Activated T-cell treated with anti-CD3 and anti-CD28 coated beads, Interleukin-2, amount 50 U/mL, for 24 hours (primary cell): Measurements from ENCODE around the gene CABLES1.

Source experiments
- DNase-seq: peaks from one replicate; pipeline ENCODE4 v3.0.0-alpha.2; 2020
- H3K27ac Mint-ChIP-seq: 2 replicates; pipeline ENCODE4 v1.8.0; 2020; ENCODE audit warnings: mild to moderate bottlenecking, mixed read lengths
- H3K27me3 Mint-ChIP-seq: 2 replicates; pipeline ENCODE4 v1.8.0; 2020; ENCODE audit warnings: mixed read lengths
- H3K36me3 Mint-ChIP-seq: 2 replicates; pipeline ENCODE4 v1.8.0; 2020; ENCODE audit warnings: low read depth, mixed read lengths
- H3K4me1 Mint-ChIP-seq: 2 replicates; pipeline ENCODE4 v1.8.0; 2020; ENCODE audit warnings: low read depth, mixed read lengths
- H3K4me3 Mint-ChIP-seq: 2 replicates; pipeline ENCODE4 v1.8.0; 2020; ENCODE audit warnings: mild to moderate bottlenecking, moderate library complexity, mixed read lengths
- H3K9me3 Mint-ChIP-seq: 2 replicates; pipeline ENCODE4 v1.8.0; 2020; ENCODE audit warnings: mixed read lengths

The CABLES1 gene

DNA sequence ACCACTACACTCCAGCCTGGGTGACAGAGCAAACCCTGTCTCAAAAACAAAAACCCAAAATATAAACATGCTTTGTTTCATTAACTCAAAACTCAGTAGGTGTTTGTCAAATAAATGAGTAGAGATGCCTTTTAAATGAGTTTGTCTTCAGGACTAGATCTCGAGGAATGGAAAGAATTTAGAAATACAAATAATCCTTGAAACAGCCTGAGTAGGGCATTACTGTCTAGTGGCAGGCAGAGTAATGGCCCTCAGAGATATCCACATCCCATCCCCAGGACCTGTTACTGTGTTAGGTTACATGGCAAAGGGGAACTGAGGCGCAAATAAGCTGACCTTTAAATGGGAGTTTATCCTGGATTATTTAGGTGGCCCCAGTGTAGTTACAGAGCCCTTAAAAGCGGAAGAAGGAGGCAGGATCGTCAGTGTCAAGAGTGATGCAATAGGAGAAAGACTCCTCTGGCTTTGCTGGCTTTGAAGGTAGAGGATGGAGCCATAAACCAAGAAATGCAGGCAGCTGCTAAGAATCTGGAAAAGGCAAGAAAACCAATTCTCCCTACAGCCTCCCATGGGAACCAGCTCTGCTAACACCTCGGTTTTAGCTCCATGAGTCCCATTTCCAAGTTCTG lies 63.0 kb downstream of the CABLES1 start:
- Mint-ChIP-seq H3K27me3 (peaks cover 19% of the 10 kb centered on the region), H3K9me3 (no peaks in the 10 kb centered on the region), H3K36me3 (no peaks in the 10 kb centered on the region), H3K4me3 (no peak overlapping the region), H3K27ac (no peak overlapping the region), H3K4me1 (peaks cover 4% of the 10 kb centered on the region)
- no peak for DNase-seq

DNA sequence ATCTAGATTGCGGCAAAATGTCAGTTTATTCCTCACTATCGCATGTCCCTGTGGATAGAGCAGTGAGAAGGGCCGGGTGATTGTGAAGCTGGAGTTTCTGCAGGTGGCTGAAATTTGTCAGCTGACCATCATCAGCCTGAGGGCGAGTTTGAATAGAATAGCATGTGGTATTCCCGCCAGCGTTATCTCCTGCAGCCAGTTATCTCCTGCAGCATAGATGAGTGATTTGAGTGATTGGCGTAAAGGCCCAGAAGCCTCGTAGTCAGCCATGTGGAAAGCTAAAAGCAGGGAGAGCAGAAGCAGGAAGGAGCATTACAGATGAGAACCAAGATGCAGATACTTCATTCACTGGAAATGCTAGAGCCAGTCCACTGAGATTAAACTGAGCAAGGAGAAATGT lies 65.5 kb downstream of the CABLES1 start:
- Mint-ChIP-seq H3K4me1 (peaks cover 17% of the 10 kb centered on the region), H3K36me3 (no peaks in the 10 kb centered on the region), H3K4me3 (no peak overlapping the region), H3K9me3 (peaks cover 6% of the 10 kb centered on the region), H3K27me3 (peaks cover 19% of the 10 kb centered on the region), H3K27ac (no peak overlapping the region)
- no peak for DNase-seq

DNA sequence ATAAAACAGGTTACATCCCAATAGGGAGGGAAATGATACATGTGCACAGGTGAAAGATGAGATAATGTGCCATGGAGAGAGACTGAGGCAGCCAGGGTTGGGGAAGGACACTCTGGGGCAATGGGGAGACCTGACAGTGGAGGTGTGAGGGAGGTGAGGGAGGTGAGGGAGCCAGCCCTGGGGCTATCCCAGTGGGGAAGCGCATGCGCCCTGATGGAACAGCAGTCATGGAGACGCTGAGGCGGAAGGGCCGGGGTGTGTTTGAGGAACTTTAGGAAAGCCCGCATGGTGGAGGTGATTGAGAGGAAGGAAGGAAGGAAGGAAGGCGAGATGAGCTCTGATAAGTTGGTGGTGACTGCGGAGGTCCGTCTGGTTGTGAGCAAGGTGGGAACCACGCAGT lies 66.5 kb downstream of the CABLES1 start:
- H3K9me3 Mint-ChIP-seq = peaks cover 6% of the 10 kb centered on the region
- peaks cover 19% of the 10 kb centered on the region for H3K27me3 Mint-ChIP-seq
- no peak for DNase-seq
- no peaks in the 10 kb centered on the region for H3K36me3 Mint-ChIP-seq
- H3K4me3 Mint-ChIP-seq = no peak overlapping the region
- H3K27ac Mint-ChIP-seq = no peak overlapping the region
- peaks cover 20% of the 10 kb centered on the region for H3K4me1 Mint-ChIP-seq

DNA sequence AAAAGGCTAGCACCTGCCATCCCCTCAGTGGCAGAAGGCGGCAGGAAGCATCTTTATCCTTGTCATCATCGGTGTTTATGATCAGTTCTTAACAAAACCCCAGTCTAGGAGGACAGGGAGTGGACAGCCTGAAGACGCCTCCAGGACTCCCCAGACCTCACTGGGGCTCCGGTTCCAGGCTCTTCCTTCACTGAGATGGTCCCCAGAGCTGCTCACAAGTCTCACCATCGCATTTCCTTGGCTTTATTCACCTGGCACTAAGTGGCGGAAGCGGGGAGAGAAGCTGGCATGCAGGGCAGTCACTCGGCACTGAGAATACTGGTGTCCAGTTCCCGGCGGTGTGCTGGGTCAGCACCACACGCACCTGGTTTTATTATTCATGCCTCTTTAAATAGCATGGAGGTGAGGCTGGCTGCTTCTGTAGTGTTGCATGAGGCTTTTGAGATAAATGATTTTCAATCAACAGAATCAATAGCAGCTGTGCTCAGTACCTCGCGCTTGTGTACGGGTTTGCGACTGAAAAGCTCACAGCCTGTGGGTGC lies 68.7 kb downstream of the CABLES1 start:
- Mint-ChIP-seq H3K4me3 (no peak overlapping the region), H3K27ac (no peak overlapping the region)

DNA sequence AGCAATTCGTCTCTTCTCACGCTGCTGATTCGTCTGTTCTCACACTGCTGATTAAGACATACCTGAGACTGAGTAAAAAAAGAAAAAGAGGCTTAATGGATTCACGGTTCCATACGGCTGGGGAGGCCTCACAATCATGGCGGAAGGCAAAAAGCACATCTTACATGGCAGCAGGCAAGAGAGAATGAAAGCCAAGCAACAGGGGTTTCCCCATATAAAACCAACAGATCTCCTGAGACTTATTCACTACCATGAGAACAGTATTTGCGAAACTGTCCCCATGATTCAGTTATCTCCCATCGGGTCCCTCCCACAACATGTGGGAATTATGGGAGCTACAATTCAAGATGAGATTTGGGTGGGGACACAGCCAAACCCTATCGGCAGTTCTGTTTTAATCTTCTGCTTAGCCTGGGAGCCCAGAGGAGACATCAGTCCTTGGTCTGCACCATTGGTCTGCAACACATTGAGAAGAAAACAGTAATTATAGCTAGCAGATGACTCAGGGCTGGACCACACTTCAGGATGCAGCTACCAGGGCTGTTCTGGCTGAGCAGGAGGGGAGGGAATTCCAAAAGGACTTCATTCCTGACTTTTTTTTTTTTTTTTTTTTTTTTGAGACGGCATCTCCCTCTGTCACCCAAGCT lies 69.4 kb downstream of the CABLES1 start:
- no peak overlapping the region for H3K27ac Mint-ChIP-seq
- H3K9me3 Mint-ChIP-seq = peaks cover 15% of the 10 kb centered on the region
- no peak for DNase-seq
- H3K4me1 Mint-ChIP-seq = peaks cover 50% of the 10 kb centered on the region
- no peak overlapping the region for H3K4me3 Mint-ChIP-seq
- H3K36me3 Mint-ChIP-seq = no peaks in the 10 kb centered on the region
- H3K27me3 Mint-ChIP-seq = peaks cover 16% of the 10 kb centered on the region

More for the DNA sequence above, 68.7 kb downstream of the CABLES1 start:
- DNase-seq = no peak
- H3K4me1 Mint-ChIP-seq = peaks cover 42% of the 10 kb centered on the region
- H3K36me3 Mint-ChIP-seq = no peaks in the 10 kb centered on the region
- peaks cover 16% of the 10 kb centered on the region for H3K27me3 Mint-ChIP-seq
- H3K9me3 Mint-ChIP-seq = peaks cover 14% of the 10 kb centered on the region

DNA sequence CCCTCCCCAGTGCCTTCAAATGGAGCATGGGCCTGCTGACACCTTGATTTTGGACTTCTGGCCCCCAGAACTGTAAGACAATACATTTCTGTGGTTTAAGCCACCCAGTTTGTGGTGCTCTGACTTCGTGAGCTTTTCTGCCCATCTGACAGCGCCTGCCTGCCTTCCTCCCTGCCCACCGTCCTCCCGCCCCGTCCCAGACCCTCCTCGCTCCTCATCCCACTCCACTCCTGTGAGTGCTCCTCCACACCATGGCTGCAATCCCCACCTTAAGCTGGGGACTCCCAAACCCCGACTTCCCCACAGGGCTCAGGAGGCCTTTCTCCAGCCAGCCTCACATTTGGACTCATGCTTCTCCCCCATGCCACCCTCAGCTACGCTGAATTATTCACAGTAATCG lies 70.7 kb downstream of the CABLES1 start:
- Mint-ChIP-seq H3K4me3 (no peak overlapping the region), H3K4me1 (peaks cover 56% of the 10 kb centered on the region), H3K9me3 (peaks cover 15% of the 10 kb centered on the region), H3K27ac (no peak overlapping the region), H3K27me3 (peaks cover 11% of the 10 kb centered on the region), H3K36me3 (no peaks in the 10 kb centered on the region)
- no peak for DNase-seq

DNA sequence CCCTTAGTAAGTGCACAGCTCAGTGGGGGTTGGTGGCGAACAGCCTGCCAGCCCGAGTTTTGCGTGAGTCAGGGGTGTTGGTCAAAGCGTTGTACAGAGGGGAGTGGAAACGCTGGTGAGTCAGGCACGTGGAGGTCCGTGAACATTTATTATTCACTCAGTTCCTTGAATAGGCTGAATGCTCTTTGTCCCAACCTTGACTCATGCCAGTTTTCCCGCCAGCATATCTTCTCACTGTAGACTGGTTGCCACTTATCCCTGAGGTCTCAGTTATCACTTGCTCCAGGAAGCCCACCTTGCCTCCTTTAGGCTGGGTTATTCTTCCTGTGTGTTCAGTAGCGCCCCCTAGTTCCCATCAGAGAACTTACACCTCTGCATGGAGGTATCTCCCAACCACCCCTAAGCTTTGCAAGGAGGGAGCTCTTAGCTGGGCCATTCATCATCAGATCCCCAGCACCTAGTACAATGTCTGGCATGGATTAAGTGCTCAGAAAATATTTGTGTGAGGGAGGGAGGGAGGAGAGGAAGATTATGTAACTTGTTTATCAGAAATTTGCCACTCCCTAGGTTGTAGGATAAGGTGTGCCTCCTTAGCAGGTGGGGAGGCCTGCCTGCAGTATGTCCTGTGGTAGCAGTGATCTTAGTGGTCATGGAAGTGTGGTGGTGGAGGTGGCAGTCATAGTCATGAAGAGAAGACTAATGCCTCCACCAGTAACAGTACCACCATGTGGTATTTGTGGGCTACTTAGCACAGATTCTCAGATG lies 72.1 kb downstream of the CABLES1 start:
- no peak for DNase-seq
- H3K27me3 Mint-ChIP-seq = peaks cover 6% of the 10 kb centered on the region
- H3K4me1 Mint-ChIP-seq = peaks cover 56% of the 10 kb centered on the region
- H3K9me3 Mint-ChIP-seq = peaks cover 15% of the 10 kb centered on the region
- H3K36me3 Mint-ChIP-seq = no peaks in the 10 kb centered on the region
- H3K27ac Mint-ChIP-seq = peak overlapping the region; percentile 18
- H3K4me3 Mint-ChIP-seq = no peak overlapping the region

DNA sequence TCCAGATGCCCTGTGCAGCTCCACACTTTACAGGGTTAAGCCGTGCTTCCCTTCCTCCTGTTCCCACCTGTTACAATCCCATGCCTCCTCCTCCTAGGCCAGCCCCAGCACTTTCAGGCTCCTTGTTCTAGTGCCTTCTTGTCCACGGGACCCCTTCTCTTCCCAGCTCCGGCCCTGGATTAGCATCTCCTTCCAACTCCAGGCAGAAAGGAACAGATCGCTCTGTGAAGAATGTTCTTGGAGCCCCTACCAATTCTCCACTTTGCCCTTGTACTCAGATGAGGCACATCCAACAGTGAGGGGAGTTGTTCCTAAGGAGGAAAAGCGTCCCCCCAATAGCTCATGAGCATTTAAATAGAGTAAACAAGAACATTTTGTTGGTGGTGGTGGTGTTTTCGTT lies 72.7 kb downstream of the CABLES1 start:
- Mint-ChIP-seq H3K27ac (peak overlapping the region; percentile 38), H3K9me3 (peaks cover 15% of the 10 kb centered on the region), H3K27me3 (peaks cover 3% of the 10 kb centered on the region), H3K4me1 (peaks cover 54% of the 10 kb centered on the region), H3K36me3 (no peaks in the 10 kb centered on the region), H3K4me3 (no peak overlapping the region)
- DNase-seq = no peak

DNA sequence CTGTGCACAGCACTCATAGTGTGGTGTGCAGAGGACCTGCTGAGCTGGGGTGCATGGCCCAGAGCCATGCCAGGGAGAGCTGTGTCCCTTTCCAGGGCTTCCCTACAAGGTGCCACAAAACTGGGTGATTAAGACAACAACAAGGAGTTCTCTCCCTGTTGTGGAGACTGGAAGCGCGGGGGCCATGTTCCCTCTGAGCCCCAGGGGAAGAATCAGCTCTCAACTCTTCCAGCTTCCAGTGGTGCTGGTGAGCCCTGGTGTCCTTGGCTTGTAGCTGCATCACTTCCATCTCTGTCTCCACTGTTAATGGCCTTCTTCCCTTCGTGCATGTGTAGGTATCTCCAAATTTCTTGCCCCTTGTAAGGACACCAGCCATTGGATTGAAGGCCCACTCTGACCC lies 73.3 kb downstream of the CABLES1 start:
- Mint-ChIP-seq H3K4me3 (no peak overlapping the region), H3K4me1 (peaks cover 50% of the 10 kb centered on the region), H3K27me3 (no peaks in the 10 kb centered on the region), H3K9me3 (peaks cover 15% of the 10 kb centered on the region), H3K36me3 (no peaks in the 10 kb centered on the region), H3K27ac (peak overlapping the region; percentile 87)
- DNase-seq = no peak

DNA sequence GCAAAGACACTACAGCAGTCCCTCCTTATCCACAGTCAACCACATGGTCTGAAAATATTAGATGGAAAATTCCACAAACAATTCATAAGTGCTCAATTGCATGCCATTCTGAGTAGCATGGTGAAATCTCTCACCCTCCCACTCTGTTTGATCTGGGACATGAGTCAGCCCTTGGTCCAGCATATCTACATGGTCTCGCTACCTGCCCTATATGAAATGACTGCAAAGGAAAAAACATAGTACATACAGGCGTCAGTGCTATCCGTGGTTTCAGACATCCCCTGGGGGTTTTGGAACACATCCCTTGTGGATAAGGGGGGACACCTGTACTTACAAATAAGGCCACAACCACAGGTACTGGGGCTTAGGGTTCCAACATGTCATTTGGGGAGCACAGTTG lies 73.7 kb downstream of the CABLES1 start:
- no peaks in the 10 kb centered on the region for H3K27me3 Mint-ChIP-seq
- peaks cover 46% of the 10 kb centered on the region for H3K4me1 Mint-ChIP-seq

DNA sequence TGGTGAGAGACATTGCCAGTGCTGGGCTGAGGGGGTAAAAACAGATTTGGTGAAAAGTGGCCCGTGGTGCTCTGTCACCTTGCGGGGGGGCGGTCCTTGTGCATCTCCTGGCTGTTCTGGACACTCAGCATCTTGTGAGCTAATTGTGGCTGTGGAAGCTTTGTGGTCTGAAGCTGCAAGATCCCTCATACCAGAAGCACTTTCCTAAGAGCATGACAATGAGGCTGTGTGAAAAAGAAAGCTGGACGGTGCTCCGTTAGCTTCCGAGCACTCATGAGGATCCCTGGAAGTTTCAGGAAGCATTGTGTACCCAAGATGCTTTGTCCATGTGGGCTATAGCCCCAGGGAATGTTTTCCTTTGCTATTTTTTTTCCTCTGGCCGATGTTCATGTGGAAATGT lies 74.5 kb downstream of the CABLES1 start:
- DNase-seq = no peak
- Mint-ChIP-seq H3K27ac (no peak overlapping the region), H3K4me3 (no peak overlapping the region), H3K36me3 (no peaks in the 10 kb centered on the region), H3K4me1 (peaks cover 40% of the 10 kb centered on the region), H3K27me3 (no peaks in the 10 kb centered on the region), H3K9me3 (peaks cover 11% of the 10 kb centered on the region)

More for the DNA sequence above, 73.7 kb downstream of the CABLES1 start:
- Mint-ChIP-seq H3K9me3 (peaks cover 15% of the 10 kb centered on the region), H3K36me3 (no peaks in the 10 kb centered on the region), H3K27ac (peak overlapping the region; percentile 87), H3K4me3 (no peak overlapping the region)
- no peak for DNase-seq

DNA sequence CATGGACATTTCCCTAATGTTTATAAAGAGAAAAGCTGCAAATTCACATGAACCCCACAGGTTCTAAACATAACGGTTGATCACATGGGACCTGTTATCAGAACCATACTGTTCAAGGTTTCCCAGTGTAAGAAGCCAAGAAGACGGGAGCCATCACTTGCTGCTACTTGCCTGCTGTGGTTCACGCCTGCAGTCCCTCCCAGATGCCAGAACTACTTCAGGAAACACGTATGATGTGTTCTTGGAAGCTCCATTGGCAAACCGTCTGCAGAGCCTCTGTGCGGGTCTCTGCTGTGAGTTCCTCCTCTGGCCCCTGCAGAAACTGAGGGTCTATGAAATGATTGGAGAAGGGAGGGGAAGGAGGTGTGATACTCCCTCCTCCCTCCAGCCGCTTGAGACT lies 75.2 kb downstream of the CABLES1 start:
- no peaks in the 10 kb centered on the region for H3K36me3 Mint-ChIP-seq
- H3K27me3 Mint-ChIP-seq = no peaks in the 10 kb centered on the region
- DNase-seq = no peak
- peaks cover 38% of the 10 kb centered on the region for H3K4me1 Mint-ChIP-seq
- H3K27ac Mint-ChIP-seq = no peak overlapping the region
- H3K9me3 Mint-ChIP-seq = peaks cover 9% of the 10 kb centered on the region
- H3K4me3 Mint-ChIP-seq = no peak overlapping the region

DNA sequence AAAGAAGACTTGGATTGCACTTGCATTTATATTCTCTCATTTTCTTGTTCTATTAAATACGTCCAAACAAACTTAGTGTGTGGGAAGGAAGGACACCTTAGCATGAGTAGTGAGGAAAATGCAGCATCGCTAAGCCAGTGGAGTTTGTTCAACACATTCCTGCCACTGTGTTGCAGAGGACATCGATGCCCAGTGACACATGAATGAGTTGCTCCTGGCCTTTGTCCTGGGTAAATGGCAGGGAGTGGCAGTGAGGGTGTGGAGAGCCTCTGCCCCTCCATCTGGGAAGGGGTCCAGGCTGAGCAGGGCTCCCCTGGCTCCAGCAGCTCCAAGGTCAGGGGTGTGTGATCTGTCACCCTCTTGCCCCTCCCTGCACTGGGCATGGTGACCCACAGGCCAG lies 75.9 kb downstream of the CABLES1 start:
- no peak for DNase-seq
- H3K4me3 Mint-ChIP-seq = no peak overlapping the region
- peaks cover 9% of the 10 kb centered on the region for H3K9me3 Mint-ChIP-seq
- no peaks in the 10 kb centered on the region for H3K36me3 Mint-ChIP-seq
- no peak overlapping the region for H3K27ac Mint-ChIP-seq
- H3K27me3 Mint-ChIP-seq = no peaks in the 10 kb centered on the region
- H3K4me1 Mint-ChIP-seq = peaks cover 38% of the 10 kb centered on the region

DNA sequence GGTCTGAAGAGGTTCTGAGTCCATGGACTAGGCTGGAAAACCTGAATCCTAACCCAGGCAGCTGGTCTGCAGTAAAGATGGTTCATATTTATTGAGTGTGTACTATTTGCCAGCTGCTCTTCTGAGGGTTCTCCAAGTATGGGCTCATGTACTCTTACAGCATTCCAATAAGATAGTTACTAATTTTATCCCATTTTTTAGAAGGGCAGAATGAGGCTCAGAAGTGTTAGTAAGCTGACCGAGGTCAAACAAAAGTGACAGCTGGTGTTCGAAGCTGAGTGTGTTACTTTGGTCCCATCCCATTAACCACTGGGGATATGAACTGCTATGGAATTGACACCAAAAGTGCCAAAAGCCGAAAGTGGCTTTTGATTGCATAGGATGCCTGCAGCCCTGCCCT lies 76.9 kb downstream of the CABLES1 start:
- H3K27ac Mint-ChIP-seq = no peak overlapping the region
- peaks cover 9% of the 10 kb centered on the region for H3K9me3 Mint-ChIP-seq
- no peak overlapping the region for H3K4me3 Mint-ChIP-seq
- no peaks in the 10 kb centered on the region for H3K36me3 Mint-ChIP-seq
- peaks cover 31% of the 10 kb centered on the region for H3K4me1 Mint-ChIP-seq
- no peaks in the 10 kb centered on the region for H3K27me3 Mint-ChIP-seq
- no peak for DNase-seq

DNA sequence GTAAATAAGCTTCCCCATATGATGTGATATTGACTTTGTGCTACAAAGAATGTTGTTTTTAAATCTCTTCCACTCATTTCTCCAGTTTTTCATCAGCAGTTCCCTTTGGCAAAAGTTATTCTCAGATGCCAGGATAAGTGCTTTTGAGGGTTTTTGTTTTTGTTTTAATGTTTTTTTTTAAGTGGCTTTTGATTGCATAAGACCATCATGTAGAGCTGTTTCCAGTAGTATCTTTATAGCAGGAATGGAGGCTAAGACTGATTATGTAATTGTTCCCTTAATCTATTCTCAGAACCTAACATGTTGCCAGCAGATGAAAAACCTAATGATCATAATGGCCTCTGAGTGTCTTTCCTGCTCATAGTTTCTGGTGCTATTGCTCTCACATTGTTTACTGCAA lies 77.9 kb downstream of the CABLES1 start:
- Mint-ChIP-seq H3K27me3 (no peaks in the 10 kb centered on the region), H3K36me3 (no peaks in the 10 kb centered on the region), H3K4me3 (no peak overlapping the region), H3K9me3 (peaks cover 5% of the 10 kb centered on the region), H3K27ac (no peak overlapping the region), H3K4me1 (peaks cover 21% of the 10 kb centered on the region)
- no peak for DNase-seq
